ENCODE measurements around the gene MAL.
"Not testable (repeated sequence)": the region's sequence is repeated elsewhere in the genome, so short reads cannot be mapped to it uniquely, and the experiment has no call there.

Gene MAL

DNA sequence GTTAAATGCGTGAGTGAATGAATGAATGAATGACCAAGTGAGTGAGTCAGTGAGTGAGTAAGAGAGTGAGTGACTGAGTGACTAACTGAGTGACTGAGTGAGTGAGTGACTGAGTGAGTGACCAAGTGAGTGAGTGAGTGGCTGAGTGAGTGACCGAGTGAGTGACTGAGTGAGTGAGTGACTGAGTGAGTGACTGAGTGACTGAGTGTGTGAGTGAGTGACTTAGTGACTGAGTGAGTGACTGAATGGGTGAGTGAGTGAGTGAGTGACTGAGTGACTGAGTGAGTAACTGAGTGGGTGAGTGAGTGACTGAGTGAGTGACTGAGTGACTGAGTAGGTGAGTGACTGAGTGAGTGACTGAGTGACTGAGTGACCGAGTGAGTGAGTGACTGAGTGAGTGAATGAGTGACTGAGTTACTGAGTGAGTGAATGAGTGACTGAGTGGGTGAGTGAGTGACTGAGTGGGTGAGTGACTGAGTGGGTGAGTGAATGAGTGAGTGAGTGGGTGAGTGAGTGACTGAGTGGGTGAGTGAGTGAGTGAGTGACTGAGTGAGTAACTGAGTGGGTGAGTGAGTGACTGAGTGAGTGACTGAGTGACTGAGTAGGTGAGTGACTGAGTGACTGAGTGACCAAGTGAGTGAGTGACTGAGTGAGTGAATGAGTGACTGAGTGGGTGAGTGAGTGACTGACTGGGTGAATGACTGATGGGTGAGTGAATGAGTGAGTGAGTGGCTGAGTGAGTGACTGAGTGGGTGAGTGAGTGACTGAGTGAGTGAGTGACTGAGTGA is 11.3 kb downstream of the MAL start:
- H3K27me3 ChIP-seq (replicated peaks; ENCODE audit: control insufficient read depth, insufficient read depth, low read length), result no peaks in the 10 kb centered on the region
- DNase-seq (ENCODE audit: extremely low read depth, insufficient read length), result no peak
- H3K4me3 ChIP-seq (replicated peaks; ENCODE audit: low read depth, low read length), result no peak overlapping the region
- TF ChIP-seq, protein P1, sequence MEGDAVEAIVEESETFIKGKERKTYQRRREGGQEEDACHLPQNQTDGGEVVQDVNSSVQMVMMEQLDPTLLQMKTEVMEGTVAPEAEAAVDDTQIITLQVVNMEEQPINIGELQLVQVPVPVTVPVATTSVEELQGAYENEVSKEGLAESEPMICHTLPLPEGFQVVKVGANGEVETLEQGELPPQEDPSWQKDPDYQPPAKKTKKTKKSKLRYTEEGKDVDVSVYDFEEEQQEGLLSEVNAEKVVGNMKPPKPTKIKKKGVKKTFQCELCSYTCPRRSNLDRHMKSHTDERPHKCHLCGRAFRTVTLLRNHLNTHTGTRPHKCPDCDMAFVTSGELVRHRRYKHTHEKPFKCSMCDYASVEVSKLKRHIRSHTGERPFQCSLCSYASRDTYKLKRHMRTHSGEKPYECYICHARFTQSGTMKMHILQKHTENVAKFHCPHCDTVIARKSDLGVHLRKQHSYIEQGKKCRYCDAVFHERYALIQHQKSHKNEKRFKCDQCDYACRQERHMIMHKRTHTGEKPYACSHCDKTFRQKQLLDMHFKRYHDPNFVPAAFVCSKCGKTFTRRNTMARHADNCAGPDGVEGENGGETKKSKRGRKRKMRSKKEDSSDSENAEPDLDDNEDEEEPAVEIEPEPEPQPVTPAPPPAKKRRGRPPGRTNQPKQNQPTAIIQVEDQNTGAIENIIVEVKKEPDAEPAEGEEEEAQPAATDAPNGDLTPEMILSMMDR (IDR thresholded peaks at IDR 0.05; ENCODE audit: insufficient read depth, low read length, poor library complexity, severe bottlenecking), result no peak
- H3K36me3 ChIP-seq (ENCODE audit: control insufficient read depth, insufficient read depth, low read length), result no peaks in the 10 kb centered on the region

DNA sequence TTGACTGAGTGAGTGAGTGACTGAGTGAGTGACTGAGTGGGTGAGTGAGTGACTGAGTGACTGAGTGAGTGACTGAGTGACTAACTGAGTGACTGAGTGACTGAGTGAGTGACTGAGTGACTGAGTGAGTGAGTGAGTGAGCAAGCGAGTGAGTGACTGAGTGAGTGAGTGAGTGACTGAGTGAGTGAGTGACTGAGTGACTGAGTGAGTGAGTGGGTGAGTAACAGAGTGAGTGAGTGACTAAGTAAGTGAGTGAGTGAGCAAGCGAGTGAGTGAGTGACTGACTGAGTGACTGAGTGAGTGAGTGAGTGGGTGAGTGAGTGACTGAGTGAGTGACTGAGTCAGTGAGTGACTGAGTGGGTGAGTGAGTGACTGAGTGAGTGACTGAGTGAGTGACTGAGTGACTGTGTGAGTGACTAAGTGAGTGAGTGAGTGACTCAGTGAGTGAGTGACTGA is 11.9 kb downstream of the MAL start:
- no peak for DNase-seq (ENCODE audit: extremely low read depth, insufficient read length)
- TF ChIP-seq, protein P1 (IDR thresholded peaks at IDR 0.05; ENCODE audit: insufficient read depth, low read length, poor library complexity, severe bottlenecking), result no peak
- no peaks in the 10 kb centered on the region for H3K27me3 ChIP-seq (replicated peaks; ENCODE audit: control insufficient read depth, insufficient read depth, low read length)
- H3K4me3 ChIP-seq (replicated peaks; ENCODE audit: low read depth, low read length), result no peak overlapping the region
- no peaks in the 10 kb centered on the region for H3K36me3 ChIP-seq (ENCODE audit: control insufficient read depth, insufficient read depth, low read length)

DNA sequence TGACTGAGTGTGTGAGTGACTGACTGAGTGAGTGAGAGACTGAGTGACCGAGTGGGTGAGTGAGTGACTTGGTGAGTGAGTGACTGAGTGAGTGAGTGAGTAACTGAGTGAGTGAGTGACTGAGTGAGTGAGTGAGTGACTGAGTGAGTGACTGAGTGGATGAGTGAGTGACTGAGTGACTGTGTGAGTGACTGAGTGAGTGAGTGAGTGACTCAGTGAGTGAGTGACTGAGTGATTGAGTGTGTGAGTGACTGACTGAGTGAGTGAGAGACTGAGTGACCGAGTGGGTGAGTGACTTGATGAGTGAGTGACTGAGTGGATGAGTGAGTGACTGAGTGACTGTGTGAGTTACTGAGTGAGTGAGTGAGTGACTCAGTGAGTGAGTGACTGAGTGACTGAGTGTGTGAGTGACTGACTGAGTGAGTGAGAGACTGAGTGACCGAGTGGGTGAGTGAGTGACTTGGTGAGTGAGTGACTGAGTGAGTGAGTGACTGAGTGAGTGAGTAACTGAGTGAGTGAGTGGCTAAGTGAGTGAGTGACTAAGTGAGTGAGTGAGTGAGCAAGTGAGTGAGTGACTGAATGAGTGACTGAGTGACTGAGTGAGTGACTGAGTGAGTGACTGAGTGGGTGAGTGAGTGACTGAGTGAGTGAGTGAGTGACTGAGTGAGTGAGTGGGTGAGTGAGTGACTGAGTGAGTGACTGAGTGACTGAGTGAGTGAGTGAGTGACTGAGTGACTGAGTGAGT is 12.5 kb downstream of the MAL start:
- not testable (repeated sequence) for H3K27me3 ChIP-seq (replicated peaks; ENCODE audit: control insufficient read depth, insufficient read depth, low read length); H3K36me3 ChIP-seq (ENCODE audit: control insufficient read depth, insufficient read depth, low read length)

DNA sequence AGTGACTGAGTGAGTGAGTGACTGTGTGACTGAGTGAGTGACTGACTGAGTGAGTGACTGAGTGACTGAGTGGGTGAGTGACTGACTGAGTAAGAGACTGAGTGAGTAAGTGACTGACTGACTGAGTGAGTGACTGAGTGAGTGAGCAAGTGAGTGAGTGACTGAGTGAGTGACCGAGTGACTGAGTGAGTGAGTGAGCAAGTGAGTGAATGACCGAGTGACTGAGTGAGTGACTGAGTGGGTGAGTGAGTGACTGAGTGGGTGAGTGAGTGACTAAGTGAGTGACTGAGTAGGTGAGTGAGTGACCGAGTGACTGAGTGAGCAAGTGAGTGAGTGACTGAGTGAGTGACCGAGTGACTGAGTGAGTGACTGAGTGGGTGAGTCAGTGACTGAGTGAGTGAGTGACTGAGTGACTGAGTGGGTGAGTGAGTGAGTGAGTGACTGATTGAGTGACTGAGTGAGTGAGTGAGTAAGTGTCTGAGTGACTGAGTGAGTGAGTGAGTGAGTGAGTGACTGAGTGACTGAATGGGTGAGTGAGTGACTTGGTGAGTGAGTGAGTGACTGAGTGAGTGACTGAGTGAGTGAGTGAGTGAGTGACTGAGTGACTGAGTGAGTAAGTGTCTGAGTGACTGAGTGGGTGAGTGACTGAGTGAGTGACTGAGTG is 13.3 kb downstream of the MAL start:
- TF ChIP-seq, protein P1 (IDR thresholded peaks at IDR 0.05; ENCODE audit: insufficient read depth, low read length, poor library complexity, severe bottlenecking), result no peak
- no peak for DNase-seq (ENCODE audit: extremely low read depth, insufficient read length)
- no peaks in the 10 kb centered on the region for H3K27me3 ChIP-seq (replicated peaks; ENCODE audit: control insufficient read depth, insufficient read depth, low read length)
- H3K36me3 ChIP-seq (ENCODE audit: control insufficient read depth, insufficient read depth, low read length), result no peaks in the 10 kb centered on the region
- no peak overlapping the region for H3K4me3 ChIP-seq (replicated peaks; ENCODE audit: low read depth, low read length)

More for the DNA sequence above, 12.5 kb downstream of the MAL start:
- H3K4me3 ChIP-seq (replicated peaks; ENCODE audit: low read depth, low read length); DNase-seq (ENCODE audit: extremely low read depth, insufficient read length): not testable (repeated sequence)

DNA sequence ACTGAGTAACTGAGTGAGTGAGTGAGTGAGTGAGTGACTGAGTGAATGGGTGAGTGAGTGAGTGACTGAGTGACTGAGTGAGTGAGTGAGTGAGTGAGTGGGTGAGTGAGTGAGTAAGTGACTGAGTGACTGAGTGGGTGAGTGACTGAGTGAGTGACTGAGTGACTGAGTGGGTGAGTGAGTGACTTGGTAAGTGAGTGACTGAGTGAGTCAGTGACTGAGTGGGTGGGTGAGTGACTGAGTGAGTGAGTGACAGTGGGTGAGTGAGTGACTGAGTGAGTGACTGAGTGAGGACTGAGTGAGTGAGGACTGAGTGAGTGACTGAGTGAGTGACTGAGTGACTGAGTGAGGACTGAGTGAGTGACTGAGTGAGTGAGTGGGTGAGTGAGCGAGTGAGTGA is 13.9 kb downstream of the MAL start:
- H3K36me3 ChIP-seq (ENCODE audit: control insufficient read depth, insufficient read depth, low read length), result no peaks in the 10 kb centered on the region

More for the DNA sequence above, 13.9 kb downstream of the MAL start:
- TF ChIP-seq, protein P1 (IDR thresholded peaks at IDR 0.05; ENCODE audit: insufficient read depth, low read length, poor library complexity, severe bottlenecking), result no peak
- DNase-seq (ENCODE audit: extremely low read depth, insufficient read length), result no peak
- H3K27me3 ChIP-seq (replicated peaks; ENCODE audit: control insufficient read depth, insufficient read depth, low read length), result no peaks in the 10 kb centered on the region
- no peak overlapping the region for H3K4me3 ChIP-seq (replicated peaks; ENCODE audit: low read depth, low read length)

All from GM06990 (cell line).